Fibroblast of pulmonary artery (primary cell): ENCODE data around the gene WDR20.
"Not testable (repeated sequence)": the region's sequence is repeated elsewhere in the genome, so short reads cannot be mapped to it uniquely, and the experiment has no call there.

ENCODE experiments used
- DNase-seq: peaks from one replicate; pipeline ENCODE4 v3.0.0-alpha.2; 2010; ENCODE audit warnings: low read depth
- H3K4me3 ChIP-seq: replicated peaks from 2 replicates; pipeline ENCODE4 v1.5.1; 2011; ENCODE audit warnings: low read depth, mild to moderate bottlenecking, control low read depth, low read length, moderate library complexity
- TF ChIP-seq, protein P1 (sequence below): IDR thresholded peaks from 2 replicates; pipeline ENCODE4 v1.5.1; 2011; ENCODE audit warnings: mild to moderate bottlenecking, control low read depth, low read length, inconsistent platforms; ENCODE audit errors: missing control alignments

The WDR20 gene

DNA sequence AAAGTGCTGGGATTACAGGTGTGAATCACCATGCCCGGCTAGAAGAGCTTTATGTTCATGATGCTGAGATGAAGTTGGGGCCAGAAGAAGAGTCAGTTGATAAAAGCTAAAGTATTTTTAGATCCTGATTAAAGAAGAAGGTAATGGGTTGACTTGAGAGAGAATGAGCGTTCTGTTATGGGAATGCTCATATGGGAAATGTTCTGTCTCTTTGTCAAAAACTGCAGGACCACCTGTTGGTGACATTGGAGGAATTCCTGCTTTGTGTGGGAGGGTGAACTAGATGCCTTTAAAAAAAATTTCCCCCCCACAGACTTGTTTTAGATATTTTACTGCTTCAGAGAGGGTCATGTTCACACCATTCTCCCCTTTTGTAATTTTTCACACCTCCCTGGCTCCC lies 6.7 kb downstream of the WDR20 start:
- DNase-seq = no peak
- H3K4me3 ChIP-seq = no peak overlapping the region
- TF ChIP-seq, protein P1, sequence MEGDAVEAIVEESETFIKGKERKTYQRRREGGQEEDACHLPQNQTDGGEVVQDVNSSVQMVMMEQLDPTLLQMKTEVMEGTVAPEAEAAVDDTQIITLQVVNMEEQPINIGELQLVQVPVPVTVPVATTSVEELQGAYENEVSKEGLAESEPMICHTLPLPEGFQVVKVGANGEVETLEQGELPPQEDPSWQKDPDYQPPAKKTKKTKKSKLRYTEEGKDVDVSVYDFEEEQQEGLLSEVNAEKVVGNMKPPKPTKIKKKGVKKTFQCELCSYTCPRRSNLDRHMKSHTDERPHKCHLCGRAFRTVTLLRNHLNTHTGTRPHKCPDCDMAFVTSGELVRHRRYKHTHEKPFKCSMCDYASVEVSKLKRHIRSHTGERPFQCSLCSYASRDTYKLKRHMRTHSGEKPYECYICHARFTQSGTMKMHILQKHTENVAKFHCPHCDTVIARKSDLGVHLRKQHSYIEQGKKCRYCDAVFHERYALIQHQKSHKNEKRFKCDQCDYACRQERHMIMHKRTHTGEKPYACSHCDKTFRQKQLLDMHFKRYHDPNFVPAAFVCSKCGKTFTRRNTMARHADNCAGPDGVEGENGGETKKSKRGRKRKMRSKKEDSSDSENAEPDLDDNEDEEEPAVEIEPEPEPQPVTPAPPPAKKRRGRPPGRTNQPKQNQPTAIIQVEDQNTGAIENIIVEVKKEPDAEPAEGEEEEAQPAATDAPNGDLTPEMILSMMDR = no peak

- DNase-seq = no peak
- TF ChIP-seq, protein P1 = no peak
These were observed 10.4 kb downstream of the WDR20 start for GRCh38 chr14:102150083-102150482.

GRCh38 chr14:102150744-102151143 lies 11.0 kb downstream of the WDR20 start:
- TF ChIP-seq, protein P1 = no peak
- no peak for DNase-seq
- no peak overlapping the region for H3K4me3 ChIP-seq

More at GRCh38 chr14:102150083-102150482, 10.4 kb downstream of the WDR20 start:
- H3K4me3 ChIP-seq = no peak overlapping the region

DNA sequence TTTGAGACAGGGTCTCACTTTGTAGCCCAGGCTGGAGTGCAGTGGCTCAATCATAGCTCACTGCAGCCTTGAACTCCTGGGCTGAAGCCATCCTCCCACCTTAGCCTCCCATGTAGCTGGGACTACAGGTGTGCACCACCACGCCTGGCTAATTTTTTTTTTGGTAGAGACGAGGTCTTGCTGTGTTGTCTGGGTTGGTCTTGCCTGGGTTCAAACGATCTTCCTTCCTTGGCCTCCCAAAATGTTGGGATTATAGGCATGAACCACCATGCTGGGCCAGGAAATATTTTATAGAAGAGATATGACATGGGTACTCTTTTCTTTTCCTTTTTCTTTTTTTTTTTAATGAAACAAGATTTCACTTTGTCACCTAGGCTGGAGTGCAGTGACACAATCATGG lies 11.7 kb downstream of the WDR20 start:
- H3K4me3 ChIP-seq = not testable (repeated sequence)

GRCh38 chr14:102154121-102154520 lies 14.4 kb downstream of the WDR20 start:
- TF ChIP-seq, protein P1 = no peak
- no peak for DNase-seq
- no peak overlapping the region for H3K4me3 ChIP-seq

More for the DNA sequence above, 11.7 kb downstream of the WDR20 start:
- not testable (repeated sequence) for DNase-seq

- H3K4me3 ChIP-seq = no peak overlapping the region
These were observed 15.3 kb downstream of the WDR20 start for GRCh38 chr14:102154821-102155549.

GRCh38 chr14:102157346-102157745 lies 17.6 kb downstream of the WDR20 start:
- DNase-seq = no peak
- no peak overlapping the region for H3K4me3 ChIP-seq
- TF ChIP-seq, protein P1 = no peak

More at GRCh38 chr14:102154821-102155549, 15.3 kb downstream of the WDR20 start:
- peak; percentile 36 for DNase-seq
- TF ChIP-seq, protein P1 = no peak
